ENCODE results near the gene DPH3.
A peak's percentile ranks its signal among the peaks of the same experiment; 100 is the strongest.
"Not testable (repeated sequence)": the region's sequence is repeated elsewhere in the genome, so short reads cannot be mapped to it uniquely, and the experiment has no call there.

Gene DPH3

GRCh38 chr3:16264708-16265454, at the start of gene DPH3, which contains the start of gene OXNAD1:
Gene DPH3 (minus strand): TSS chr3:16264943. CDS start chr3:16264876, 67 bp downstream.
Gene OXNAD1 (plus strand): TSS chr3:16265212. CDS start chr3:16270953, 5,741 bp downstream.
- DNase-seq (ENCODE audit: low read depth, low spot score): peak; percentile 99

- no peak for DNase-seq (ENCODE audit: low read depth, low spot score)
Measured at GRCh38 chr3:16313886-16314645, 49.3 kb upstream of the DPH3 start.

DNA sequence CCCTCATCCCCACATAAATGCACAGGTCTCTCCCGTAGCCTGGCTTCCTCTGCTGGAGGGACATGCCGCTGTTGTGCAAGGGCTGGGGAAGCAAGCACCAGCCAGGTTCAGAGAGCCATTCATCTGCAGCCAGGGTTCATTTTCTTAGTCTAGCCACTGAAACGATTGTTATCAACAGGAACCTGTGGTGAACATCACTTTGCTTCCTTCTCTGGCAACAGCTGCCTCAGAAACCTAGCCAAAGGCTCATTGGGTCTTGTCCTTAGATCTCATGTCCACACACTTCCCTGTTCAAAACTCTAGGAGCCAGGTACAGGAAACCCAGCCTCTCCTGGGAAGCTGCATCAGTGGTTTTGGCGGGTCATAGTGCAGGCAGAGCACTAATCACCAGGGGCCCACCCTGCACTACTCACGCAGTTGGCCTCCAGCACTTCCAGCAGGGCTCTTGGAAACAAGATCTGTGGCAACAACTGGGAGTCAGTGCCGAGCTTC, 47.3 kb upstream of the DPH3 start:
- no peak for DNase-seq (ENCODE audit: low read depth, low spot score)

- not testable (repeated sequence) for DNase-seq (ENCODE audit: low read depth, low spot score)
Measured at GRCh38 chr3:16310486-16310885, 45.7 kb upstream of the DPH3 start.

GRCh38 chr3:16309558-16309957, 44.8 kb upstream of the DPH3 start:
- peak; percentile 31 for DNase-seq (ENCODE audit: low read depth, low spot score)

GRCh38 chr3:16308727-16309126, 44.0 kb upstream of the DPH3 start:
- no peak for DNase-seq (ENCODE audit: low read depth, low spot score)

DNA sequence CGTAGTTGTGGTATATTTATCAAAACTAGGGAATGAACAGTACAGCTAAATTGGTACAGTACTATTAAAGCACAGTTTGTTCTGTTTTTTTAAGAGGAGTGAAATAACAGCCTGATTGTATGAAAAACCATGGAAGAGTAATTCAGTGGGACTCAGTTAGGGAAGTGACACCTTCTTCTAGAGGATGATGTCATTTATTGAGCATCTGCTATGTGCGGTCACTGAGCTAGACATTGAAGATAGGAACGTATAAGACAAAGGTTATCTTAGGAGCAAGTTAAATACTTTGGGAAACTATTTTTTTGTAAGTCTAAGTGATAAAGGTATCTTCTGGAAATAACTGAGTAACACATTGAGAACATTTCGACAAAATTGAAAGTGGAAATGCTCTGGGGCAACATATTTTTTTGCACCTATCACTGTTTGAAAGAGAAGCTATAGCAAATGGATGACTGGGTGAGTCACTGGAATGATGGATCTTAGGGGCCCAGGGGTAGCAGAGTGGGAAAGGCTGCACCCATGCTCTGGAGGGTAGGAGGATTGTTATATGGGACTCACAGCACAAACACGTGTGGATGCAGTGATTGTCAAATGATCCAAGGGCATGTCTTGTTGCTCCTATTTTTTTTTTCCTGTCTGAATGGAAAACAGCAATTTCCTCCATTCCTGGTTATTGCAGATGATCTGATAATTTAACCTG, 43.2 kb upstream of the DPH3 start:
- no peak for DNase-seq (ENCODE audit: low read depth, low spot score)

DNA sequence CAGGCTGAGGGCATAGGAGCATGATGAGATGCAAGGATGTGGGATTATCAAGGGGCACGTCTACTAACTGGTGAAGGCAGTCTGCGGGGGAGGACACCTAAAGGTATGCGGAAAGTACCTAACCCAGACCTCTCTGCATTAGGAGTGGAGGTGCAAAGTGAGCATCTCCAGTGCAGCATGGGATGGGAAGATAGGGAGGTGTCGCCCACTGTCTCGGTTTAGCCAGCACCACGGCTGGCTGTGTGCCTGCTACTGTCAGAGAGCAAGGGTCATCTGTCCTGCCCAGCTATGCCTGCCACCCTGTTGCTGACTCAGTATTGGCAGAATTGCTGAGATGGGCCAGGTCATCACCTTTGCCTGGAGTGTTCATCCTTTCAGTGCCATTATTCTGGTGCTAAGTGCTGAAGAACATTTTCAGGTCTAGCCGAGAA, 40.4 kb upstream of the DPH3 start:
- no peak for DNase-seq (ENCODE audit: low read depth, low spot score)

DNA sequence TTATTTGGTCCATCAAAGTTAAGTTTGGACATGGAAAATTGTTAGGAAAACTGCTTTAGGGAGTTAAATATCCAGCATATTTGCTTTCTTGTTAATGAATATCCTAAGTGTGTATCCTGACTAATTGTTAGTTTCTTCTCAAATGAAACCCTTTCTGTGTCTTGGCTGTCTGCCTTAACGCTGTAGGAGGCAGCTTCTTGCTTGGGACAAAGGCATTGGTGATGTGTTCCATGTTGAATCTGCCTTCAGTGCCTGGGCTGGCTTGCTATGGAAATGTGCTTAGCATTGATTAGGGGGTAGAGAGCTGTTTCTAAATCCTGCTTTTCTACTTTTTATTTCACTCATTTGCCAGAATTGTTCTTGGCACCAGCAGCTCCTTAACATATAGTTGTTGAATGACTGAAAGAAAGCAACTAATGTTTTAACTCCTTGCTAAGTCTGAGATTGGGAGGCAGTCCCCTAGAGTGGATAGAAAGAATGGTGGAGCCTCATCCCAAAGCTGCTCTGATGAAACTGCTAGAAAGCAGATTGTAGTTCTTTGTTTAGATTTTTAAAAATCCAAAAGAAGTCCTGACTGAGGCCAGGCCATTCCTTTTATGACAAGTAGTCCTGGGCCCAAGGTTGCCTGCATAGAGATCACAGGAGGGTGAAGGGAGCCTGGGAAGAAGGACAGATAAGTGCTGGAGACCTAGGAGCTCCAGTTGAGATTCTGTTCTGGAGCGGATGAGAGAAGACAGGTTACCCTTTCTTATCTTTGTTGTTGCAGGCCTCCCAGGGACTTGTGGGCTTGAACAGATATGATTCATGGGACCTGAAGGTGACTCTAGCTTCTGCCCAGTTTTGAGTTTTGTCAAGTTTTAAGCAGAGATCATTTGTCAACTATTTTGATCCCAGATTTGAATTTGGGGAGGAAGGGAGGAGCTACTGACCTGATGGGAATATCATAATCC, 39.6 kb upstream of the DPH3 start:
- no peak for DNase-seq (ENCODE audit: low read depth, low spot score)

GRCh38 chr3:16303037-16303575, 38.4 kb upstream of the DPH3 start:
- DNase-seq (ENCODE audit: low read depth, low spot score): no peak

DNA sequence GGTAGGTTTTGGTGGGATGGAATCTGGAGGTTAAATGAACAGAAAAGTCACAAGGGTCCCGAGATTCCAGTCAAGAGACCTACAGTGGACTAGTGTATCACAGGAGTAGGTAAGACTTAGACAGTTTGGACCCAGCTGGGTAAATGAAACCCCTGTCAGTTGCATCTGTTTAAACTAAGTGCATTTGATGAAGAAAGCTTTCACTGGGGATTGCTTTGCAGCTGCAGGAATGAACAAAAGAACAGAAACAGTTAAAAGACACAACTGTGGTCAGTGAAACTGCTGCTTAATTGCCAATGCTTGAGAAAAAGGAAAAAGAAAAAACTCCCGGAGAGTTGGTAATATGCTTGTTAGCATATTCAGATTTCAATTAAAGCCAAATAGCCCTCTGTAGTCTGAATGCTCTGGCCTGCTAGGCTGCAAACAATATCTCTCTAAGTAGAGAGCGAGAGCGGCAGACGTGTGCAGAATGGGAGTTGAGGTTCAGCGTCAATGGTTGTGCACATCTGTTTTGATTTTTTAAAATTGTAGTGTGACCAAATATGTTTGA, 37.4 kb upstream of the DPH3 start:
- no peak for DNase-seq (ENCODE audit: low read depth, low spot score)

DNA sequence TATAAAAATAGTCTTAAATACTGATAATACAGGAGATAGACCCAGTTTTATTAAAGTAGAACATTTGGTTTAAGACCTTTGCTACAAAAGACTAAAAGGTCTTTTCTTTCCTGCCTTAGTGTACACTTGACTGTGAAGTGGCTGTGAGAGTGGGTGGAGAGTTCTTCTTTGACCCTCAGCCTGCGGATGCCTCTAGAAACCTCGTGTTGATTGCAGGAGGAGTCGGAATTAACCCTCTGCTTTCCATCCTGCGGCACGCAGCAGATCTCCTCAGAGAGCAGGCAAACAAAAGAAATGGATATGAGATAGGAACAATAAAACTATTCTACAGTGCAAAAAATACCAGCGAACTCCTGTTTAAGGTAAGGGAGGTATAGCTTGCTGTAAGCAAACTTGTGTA, 36.8 kb upstream of the DPH3 start:
- no peak for DNase-seq (ENCODE audit: low read depth, low spot score)

GRCh38 chr3:16300881-16301359, 36.2 kb upstream of the DPH3 start:
- DNase-seq (ENCODE audit: low read depth, low spot score): peak; percentile 41

GRCh38 chr3:16300307-16300706, 35.6 kb upstream of the DPH3 start:
- DNase-seq (ENCODE audit: low read depth, low spot score): no peak

DNA sequence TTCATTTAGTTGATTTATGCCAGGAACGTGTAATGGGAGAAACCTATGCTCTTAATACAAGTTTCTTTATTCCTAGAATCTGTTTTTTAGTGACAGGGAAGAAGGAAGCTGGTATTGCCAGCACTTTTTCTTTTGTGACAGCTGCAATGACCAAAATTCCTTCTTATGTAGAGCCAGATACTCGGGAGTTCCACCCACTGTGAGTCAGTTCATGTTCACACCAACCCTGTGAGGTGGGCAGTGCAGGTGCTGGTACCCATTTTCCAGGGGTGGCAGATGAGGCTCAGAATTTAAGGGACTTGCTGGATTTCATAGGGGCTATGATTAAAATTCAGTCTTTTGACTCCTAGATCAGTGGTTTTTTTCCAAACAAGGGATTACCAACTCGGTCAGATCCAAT, 35.0 kb upstream of the DPH3 start:
- no peak for DNase-seq (ENCODE audit: low read depth, low spot score)

DNA sequence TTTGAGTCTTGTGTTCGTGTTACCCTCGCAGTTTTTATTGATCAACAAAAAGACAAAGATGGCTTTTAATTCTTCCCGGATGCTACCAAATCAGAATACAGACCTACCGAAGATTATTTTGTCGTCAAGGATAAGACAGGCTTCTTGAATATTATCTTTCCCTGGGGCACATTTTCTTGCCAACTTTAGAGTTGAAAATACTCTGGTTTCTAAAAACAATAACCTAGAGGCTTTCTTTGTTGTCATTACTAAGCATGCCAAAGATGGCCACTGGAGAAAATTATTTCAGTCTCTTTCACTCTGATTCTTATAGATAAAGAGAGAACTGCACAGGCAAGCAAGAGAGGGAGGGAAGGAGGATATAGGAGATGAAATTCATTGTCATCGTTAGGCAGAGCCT, 34.1 kb upstream of the DPH3 start:
- DNase-seq (ENCODE audit: low read depth, low spot score): no peak

DNA sequence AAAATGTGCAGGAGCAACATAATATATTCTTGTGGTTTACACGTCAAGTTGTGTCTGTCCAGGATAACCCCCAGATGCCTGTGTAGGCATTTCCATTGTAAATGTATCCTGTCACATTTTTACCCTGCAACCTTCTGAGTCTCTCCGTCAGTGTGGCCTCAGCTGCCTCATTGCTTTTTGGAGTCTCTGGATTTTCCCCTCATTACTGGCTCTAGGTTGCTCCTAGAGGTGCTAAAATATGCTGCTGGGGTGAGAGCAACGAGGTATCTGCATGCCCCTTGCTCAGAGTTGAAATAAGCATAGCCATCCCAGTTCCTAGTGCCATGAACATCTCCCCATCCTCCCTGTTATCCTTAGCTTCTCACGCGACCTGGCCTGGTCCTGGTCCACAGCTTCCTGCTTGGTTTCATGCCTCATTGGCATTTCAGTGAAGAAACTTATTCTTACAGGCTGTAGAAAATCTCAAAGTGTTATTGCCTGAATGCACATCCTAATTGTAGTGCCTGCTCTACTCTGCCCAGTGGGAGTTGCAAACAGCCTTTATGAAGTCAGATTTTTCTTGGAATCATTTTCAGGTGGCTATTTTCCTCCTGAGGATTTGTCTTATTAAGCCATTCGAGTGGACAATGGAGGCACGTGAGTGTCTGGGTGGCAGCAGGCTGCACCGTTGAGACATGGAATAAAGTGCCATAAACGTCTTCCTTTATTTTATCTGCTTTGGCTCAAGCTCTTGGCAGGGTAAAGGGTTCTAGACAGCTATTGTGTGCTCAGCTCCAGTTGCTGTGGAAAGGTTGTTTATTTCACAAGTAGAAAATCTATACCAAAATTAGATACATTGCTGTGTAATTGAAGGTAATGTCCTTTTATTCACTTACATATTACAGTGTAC, 33.5 kb upstream of the DPH3 start:
- DNase-seq (ENCODE audit: low read depth, low spot score): no peak

DNA sequence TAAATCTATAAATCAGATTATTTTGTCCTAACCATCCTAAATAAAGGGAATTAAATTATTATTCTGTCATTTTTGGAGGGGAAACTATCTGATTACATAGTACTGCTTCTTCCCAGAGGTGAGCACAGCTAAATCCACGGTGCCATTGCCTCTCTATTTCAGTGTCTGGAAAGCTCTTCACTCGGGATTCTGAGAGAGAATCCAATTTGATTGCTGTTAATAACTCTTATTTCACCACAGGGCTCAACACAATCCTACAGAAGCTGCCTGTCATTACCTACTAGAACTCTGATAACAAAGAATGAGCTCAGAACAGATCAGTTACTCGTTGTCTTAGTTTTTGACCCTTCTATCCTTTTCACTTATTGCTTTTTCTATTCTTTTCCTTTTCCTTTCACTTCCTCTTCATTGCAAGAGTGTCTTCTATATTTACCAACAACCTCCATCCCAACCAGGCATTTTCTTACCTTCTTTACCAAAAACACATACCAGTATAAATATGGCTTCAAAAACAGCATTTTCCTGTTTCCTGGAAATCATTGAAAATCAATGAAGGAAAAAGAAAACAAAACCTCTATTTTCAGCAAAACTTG, 30.7 kb upstream of the DPH3 start:
- DNase-seq (ENCODE audit: low read depth, low spot score): no peak

- DNase-seq (ENCODE audit: low read depth, low spot score): no peak
Measured at GRCh38 chr3:16294844-16295243, 30.1 kb upstream of the DPH3 start.
